KOPT-K1 (cell line): ENCODE data around the gene TMPRSS3.

Experiments used
- H3K27ac ChIP-seq: fragments of 200-600 bp; sonication (generic); 2 replicates; pipeline ENCODE4 v1.5.1; 2016; ENCODE audit warnings: antibody characterized with exemption, mild to moderate bottlenecking, low read depth, low read length; ENCODE audit not compliant: poor library complexity, severe bottlenecking
- H3K36me3 ChIP-seq: fragments of 200-600 bp; sonication (generic); 2 replicates; pipeline ENCODE4 v1.5.1; 2017; ENCODE audit warnings: antibody characterized with exemption, mild to moderate bottlenecking, low read length, moderate library complexity; ENCODE audit not compliant: insufficient read depth
- H3K9me3 ChIP-seq: fragments of 200-600 bp; sonication (generic); 2 replicates; pipeline ENCODE4 v1.5.1; 2017; ENCODE audit warnings: antibody characterized with exemption, low read length, mild to moderate bottlenecking; ENCODE audit not compliant: insufficient read depth, poor library complexity, severe bottlenecking

The TMPRSS3 gene

GRCh38 chr21:42434884-42435283 lies 39.0 kb upstream of the TMPRSS3 start:
- Histone ChIP-seq H3K9me3 (peaks cover 14% of the 10 kb centered on the region), H3K27ac (no peak overlapping the region), H3K36me3 (peaks cover 98% of the 10 kb centered on the region)

- H3K9me3 ChIP-seq = peaks cover 14% of the 10 kb centered on the region
- H3K27ac ChIP-seq = peak overlapping the region; percentile 13
- peaks cover 98% of the 10 kb centered on the region for H3K36me3 ChIP-seq
These were observed 38.2 kb upstream of the TMPRSS3 start for GRCh38 chr21:42433946-42434551.

GRCh38 chr21:42432695-42433094 lies 36.8 kb upstream of the TMPRSS3 start:
- no peak overlapping the region for H3K27ac ChIP-seq
- peaks cover 98% of the 10 kb centered on the region for H3K36me3 ChIP-seq
- H3K9me3 ChIP-seq = peaks cover 14% of the 10 kb centered on the region

GRCh38 chr21:42431196-42431595 lies 35.3 kb upstream of the TMPRSS3 start:
- Histone ChIP-seq H3K9me3 (peaks cover 14% of the 10 kb centered on the region), H3K36me3 (peaks cover 98% of the 10 kb centered on the region), H3K27ac (no peak overlapping the region)

GRCh38 chr21:42430521-42430920 lies 34.7 kb upstream of the TMPRSS3 start:
- Histone ChIP-seq H3K27ac (no peak overlapping the region), H3K36me3 (peaks cover 96% of the 10 kb centered on the region), H3K9me3 (peaks cover 14% of the 10 kb centered on the region)

DNA sequence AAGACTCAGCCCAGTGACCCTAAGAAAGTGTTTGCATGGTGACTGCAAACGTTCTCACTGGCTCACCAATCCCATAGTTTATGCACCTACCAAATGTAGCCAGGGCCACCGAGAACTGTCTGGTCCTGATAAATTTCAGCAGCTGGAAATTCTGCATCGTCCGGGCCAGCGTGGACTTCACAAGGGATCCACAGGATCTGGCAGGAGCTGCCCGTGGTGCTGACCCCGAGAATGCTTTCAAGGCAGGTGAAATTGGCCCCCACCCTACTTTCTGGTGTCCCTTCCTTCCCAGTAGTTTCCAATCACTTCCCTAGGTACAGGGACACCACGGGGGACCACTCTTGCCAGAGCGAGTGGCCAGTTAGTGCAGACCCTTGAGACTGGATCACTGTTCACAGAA lies 34.0 kb upstream of the TMPRSS3 start:
- Histone ChIP-seq H3K9me3 (peaks cover 14% of the 10 kb centered on the region), H3K36me3 (peaks cover 89% of the 10 kb centered on the region), H3K27ac (no peak overlapping the region)

DNA sequence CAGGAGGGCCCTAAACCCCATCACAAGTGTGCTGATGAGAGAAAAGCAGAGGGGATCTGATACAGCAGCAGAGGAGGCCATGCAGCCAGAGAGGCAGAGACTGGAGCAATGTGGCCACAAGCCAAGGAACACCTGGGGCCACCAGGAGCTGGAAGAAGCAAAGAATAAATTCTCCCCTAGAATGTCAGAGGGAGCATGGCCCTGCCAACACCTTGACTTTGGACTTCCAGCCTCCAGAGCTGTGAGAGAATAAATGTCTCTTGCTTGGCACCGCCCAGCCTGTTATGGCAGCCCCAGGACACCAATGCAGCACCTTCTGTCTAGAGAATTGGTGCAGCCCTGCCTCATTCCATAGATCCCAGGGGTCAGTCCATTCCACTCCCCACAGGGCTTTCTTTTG lies 33.2 kb upstream of the TMPRSS3 start:
- H3K27ac ChIP-seq = no peak overlapping the region
- peaks cover 86% of the 10 kb centered on the region for H3K36me3 ChIP-seq
- H3K9me3 ChIP-seq = peaks cover 14% of the 10 kb centered on the region

DNA sequence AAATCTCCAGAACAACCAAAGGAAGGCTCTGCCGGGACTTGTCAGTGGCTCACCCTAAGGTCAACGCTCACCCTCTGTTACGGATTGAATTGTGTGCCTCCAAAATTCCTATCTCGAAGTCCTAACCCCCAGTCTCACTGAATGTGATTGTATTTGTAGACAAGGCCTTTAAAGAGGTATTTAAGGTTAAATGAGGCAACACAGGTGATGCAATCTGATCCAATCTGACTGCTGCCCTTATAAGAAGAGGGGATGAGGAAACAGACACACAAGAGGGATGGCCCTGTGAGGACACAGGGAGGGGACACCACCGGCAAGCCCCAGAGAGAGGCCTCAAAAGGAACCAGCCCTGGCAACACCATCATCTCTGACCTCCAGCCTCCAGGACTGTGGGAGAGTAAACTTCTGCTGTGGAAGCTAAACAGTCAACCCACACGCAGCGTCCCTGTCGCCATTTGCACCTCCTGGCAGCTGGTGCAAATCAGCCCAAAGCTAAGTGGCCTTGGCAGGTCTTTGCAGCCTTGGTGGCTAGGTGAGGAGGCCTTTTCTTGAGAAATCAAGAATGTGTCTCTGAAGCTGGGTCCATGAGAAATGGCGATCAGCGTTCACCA lies 32.1 kb upstream of the TMPRSS3 start:
- no peak overlapping the region for H3K27ac ChIP-seq
- H3K9me3 ChIP-seq = peaks cover 14% of the 10 kb centered on the region
- H3K36me3 ChIP-seq = peaks cover 86% of the 10 kb centered on the region

GRCh38 chr21:42426876-42427480 lies 31.1 kb upstream of the TMPRSS3 start:
- Histone ChIP-seq H3K27ac (peak overlapping the region; percentile 99), H3K36me3 (peaks cover 86% of the 10 kb centered on the region), H3K9me3 (peaks cover 5% of the 10 kb centered on the region)

DNA sequence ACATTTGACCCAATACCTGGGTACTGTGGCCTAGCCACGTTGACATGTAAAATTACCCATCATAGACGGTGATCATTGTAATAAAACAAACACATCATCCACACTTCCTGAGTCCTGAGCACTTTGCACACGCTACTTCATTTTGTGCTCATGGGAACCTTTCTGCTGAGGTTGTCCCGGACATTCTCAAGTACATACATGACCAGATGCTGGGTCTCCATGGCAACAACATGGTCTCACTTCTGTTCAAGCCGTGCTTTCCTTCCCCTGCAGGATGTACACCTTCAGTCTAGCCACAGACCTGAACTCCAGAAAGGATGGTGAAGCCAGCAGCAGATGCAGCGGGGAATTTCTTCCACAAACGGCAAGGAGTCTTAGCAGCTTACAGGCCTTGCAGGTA lies 30.6 kb upstream of the TMPRSS3 start:
- no peaks in the 10 kb centered on the region for H3K9me3 ChIP-seq
- peaks cover 86% of the 10 kb centered on the region for H3K36me3 ChIP-seq
- peak overlapping the region; percentile 99 for H3K27ac ChIP-seq

DNA sequence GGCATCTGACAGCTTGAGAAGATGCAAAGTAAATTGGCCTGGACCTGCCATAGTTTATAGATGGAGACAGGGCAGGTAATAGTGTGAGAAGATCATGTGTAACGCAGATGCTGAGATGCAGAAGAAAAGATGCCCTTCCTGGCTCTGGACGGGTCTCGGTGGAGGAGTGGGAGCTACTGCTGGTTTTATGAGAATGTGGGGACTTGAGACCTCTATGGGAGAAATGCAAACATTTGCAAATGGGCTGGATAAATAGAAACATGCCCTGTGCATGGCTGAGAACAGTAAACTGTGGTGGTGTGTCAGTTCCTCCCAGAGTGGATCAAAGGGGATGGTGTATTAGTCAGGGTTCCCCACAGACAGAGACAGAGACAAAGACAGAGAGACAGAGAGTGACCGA lies 29.7 kb upstream of the TMPRSS3 start:
- Histone ChIP-seq H3K9me3 (no peaks in the 10 kb centered on the region), H3K36me3 (peaks cover 86% of the 10 kb centered on the region), H3K27ac (peak overlapping the region; percentile 99)

- H3K9me3 ChIP-seq = no peaks in the 10 kb centered on the region
- peaks cover 86% of the 10 kb centered on the region for H3K36me3 ChIP-seq
- peak overlapping the region; percentile 99 for H3K27ac ChIP-seq
These were observed 29.2 kb upstream of the TMPRSS3 start for GRCh38 chr21:42424914-42425541.

GRCh38 chr21:42423685-42424084 lies 27.8 kb upstream of the TMPRSS3 start:
- H3K9me3 ChIP-seq = peaks cover 11% of the 10 kb centered on the region
- H3K36me3 ChIP-seq = peaks cover 86% of the 10 kb centered on the region
- peak overlapping the region; percentile 99 for H3K27ac ChIP-seq

DNA sequence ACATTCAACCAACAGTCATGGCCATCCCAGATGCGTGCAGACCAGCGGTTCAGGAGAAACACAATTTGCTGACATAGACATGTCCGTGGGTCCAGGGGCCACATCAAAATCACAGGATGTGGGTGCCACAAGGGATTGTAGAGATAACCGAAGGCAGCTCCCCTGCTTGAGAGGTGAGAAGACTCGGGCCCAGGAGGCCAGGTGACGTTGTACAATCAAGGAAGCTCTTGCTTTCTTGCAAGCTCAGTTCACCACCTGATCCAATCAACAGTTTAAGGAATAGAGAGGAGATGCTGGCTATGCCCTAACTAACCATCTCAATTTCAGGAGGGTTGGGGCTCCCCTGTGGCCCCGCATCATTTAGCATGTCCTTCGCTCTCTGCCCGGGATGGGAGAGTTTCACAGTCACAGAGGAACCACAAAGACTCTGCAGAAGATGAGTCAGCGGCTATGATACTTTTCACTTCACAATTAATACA lies 27.4 kb upstream of the TMPRSS3 start:
- peak overlapping the region; percentile 99 for H3K27ac ChIP-seq
- H3K36me3 ChIP-seq = peaks cover 86% of the 10 kb centered on the region
- H3K9me3 ChIP-seq = peaks cover 11% of the 10 kb centered on the region

DNA sequence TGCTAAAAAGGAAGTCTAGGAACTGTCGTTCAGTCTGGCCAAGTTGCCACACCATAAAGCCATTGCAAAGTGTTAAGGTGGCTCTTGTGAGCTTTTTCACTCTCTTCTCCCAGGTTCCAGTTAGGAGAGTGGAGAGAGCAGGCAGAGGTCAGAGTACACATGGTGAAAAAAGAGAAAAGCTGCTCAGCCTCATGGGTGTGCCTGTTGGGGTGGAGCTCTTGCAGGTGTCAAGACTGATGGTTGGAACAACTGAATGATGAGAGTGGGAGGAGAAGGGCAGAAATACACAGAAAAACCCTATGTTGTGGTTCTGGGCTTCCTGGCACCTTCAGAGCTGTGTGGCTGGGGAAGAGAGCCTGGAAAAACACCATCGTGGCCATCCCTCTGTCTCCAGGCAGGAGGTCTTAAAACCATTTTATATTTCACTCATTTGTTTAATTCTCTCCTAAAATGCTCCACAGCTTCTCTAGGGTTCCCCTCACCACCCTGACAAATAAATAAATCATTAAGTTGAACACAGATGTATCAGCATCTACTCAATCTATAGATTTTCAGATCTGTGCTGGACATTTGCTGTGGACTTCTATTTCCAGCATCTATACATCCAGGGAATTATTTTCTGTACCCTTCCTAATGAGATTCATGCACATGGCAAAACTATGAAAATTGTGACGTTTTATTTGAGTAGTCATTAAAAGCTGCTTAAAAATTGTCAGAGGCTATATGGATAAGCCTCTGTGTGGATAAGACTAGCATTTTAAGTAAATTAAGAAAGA lies 25.4 kb upstream of the TMPRSS3 start:
- H3K36me3 ChIP-seq = peaks cover 86% of the 10 kb centered on the region
- peaks cover 11% of the 10 kb centered on the region for H3K9me3 ChIP-seq
- peak overlapping the region; percentile 99 for H3K27ac ChIP-seq
